CD4-positive, alpha-beta T cell treated with Interleukin-6 at 100 ng/mL for 8 hours (primary cell): ENCODE data around the gene SIN3A.
"Not testable (repeated sequence)": the region's sequence is repeated elsewhere in the genome, so short reads cannot be mapped to it uniquely, and the experiment has no call there.

ENCODE experiments used
- DNase-seq: peaks from one replicate; pipeline ENCODE4 v3.0.0-alpha.2; 2020; ENCODE audit warnings: mixed read lengths, low spot score

The SIN3A gene

DNA sequence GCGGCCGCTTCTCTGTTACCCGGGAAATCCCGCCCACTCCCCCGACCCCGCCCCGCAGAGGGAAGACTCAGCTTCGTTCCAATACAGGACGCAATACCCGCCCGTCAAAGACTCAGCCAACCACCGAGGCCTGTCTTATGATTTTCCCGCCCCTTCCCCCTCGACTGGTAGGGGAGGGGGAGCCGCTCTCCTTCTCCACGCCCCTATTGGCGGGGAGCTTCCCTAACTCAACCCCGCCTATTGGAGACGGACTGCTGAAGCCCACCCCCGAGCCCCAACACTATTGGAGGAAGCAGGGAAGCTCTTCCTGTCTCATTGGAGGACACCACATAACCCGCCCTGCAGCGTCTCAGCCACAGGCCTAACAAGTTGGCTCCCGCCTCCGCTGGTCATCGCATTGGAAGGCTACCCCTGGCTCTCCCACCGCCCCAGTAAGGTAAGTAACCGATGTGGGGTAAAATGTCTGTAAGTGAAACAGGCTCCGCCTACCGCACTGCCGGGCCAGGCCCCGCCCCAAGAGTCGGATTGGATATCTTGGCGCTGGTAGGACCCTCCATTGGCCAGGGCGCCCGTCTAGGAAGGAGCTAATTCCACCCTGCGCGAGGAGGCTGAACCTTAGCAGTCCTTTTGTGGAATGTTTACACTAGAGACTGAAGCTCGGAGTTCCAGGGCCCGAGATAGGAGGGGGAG is at the start of gene SIN3A:
Gene SIN3A (minus strand): TSS at position 17 of the 690 bp plus-strand sequence. CDS start 21,315 bp downstream, outside the sequence.
- DNase-seq, result peak; percentile 100

DNA sequence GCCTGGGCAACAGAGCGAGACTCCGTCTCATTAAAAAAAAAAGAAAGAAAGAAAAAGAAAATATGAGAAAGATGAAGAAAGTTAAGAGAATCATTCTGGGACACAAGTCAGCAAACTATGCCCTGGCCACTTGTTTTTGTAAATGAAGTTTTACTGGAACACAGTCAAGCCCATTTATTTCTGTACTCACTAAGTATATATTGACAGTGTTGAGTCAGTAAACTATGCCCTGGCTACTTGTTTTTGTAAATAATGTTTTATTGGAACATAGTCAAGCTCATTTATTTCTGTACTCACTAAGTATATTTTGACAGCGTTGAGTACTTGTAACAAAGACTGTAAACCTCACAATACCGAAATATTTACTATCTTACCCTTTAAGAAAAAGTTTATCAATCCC is 42.2 kb upstream of the SIN3A start:
- DNase-seq, result no peak

DNA sequence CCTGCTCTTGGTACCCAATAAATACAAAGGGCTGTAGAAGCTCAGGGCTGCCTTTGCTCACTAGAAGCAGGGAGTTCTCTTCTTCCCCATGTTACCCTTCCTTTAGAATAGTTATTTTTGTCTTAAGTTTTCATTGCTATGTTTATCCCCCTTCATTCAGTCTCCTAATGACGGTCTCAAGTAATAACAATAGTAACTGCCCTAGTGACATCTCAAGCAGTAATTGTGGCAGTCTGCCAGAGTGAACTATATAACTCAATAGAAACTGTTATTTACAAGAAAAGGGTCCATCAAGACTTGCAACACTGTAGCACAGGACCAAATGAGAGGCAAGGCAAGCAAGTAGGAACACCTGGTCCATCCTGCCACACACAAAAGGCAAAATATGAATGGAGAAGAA is 32.5 kb upstream of the SIN3A start:
- DNase-seq, result no peak

DNA sequence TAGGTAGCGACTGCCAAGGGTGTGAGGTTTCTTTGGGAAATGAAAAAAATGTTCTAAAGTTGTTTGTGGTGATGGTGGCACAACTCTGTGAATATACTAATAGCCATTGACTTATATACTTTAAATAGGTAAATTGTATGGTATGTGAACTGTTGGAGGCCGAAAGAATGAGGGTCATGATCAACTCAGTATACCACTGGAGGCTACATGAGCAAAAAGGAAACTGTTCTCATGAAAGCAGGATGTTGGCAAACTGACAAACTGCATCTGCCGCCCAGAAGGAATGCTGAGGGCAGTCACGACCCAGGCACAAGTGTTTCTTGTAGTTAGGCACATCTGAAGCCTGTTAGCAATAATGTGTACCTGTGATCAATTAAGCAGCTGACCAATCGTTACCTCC is 32.1 kb upstream of the SIN3A start:
- DNase-seq, result not testable (repeated sequence)

DNA sequence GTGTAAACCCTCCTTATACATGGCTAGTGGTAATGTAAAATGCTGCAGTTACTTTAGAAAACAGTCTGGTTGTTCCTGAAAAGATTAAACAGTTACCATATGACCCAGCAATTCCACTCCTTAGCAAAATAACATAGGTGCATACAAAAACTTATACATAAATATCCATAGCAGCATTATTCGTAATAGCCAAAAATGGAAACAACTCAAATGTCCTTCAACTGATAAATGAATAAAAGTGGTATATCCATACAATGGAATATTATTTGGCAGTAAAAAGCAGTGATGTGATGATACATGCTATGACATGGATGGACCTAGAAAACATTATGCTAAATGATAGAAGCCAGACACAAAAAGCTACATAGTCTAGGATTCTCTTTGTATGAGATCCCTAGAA is 31.6 kb upstream of the SIN3A start:
- DNase-seq, result no peak

DNA sequence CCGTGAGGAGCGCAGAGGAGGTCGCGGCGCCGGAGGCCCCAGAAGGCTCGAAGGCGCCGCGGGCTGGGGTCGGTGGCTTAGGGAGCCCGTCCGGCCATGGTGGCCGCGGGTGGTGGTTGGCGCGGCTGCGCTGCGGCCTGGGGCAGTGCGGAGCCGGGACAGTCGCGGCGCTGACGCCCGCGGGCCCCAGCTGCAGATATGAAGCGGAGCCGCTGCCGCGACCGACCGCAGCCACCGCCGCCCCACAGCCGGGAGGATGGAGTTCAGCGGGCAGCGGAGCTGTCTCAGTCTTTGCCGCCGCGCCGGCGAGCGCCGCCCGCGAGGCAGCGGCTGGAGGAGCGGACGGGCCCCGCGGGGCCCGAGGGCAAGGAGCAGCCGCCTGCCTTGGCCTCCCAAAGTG is 29.0 kb upstream of the SIN3A start:
- not testable (repeated sequence) for DNase-seq

DNA sequence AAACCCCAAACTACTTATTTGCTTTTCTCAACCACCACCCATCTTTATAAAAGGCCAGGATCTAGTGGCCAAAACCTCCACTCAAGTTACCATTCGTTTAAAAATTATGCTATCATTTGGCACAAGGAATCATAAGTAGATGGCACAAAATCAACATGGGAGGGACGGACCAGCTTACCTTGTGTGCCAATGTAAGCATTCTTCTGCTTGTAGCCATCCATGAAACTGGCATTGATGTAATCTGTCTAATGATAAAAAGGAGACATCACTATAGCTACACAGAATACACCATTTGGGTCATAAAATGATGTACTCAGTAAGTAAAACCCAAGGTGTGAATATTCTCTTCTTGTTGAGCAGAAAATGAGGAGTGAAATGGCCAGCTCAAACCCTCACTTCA is 28.2 kb upstream of the SIN3A start:
- no peak for DNase-seq

DNA sequence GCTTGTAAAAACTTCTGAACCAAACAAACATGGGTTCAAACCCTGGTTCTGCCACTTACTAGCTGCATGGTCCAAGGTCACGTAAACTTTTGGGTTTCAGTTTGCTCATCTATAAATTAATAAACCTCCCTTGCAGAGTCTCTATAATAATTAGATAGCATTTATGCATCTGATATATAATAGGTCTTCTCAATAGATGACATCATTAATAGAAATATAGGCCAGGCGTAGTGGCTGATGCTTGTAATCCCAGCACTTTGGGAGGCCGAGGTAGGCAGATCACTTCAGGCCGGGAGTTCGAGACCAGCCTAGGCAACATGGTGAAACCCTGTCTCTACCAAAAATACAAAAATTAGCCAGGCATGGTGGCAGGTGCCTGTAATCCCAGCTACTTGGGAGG is 25.6 kb upstream of the SIN3A start:
- not testable (repeated sequence) for DNase-seq

DNA sequence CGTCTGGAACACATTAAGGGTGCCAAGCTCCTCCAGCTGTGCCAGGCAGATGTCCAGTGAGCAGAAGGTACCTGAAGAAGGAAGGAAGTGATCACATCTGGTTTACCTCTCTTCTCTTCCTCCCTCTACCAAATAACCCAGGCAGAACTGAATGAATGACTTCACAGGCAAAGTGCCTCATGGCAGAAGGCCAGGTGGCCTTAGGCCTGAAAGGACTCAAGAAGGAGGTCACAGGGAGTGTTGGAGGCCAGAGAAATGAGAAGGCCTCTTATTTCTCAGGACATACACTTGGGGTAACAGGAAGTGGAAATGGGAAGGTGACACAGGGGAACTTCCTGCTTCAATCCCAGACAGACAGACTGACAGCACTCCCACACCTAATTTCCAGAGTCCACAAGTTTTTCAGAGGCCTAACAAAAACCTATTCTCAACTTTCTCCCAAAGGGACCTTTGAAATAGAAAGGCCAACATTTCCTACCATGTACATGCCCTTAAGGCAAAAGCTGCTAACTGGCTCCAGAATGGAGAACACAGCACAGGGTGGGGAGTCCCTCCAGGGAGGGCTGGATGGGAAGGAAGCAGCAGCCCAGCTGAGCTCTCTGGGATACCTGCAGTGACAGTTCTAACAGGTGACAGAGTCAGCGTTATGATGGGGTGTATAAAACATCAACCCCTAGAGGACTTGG is 17.6 kb upstream of the SIN3A start:
- no peak for DNase-seq

DNA sequence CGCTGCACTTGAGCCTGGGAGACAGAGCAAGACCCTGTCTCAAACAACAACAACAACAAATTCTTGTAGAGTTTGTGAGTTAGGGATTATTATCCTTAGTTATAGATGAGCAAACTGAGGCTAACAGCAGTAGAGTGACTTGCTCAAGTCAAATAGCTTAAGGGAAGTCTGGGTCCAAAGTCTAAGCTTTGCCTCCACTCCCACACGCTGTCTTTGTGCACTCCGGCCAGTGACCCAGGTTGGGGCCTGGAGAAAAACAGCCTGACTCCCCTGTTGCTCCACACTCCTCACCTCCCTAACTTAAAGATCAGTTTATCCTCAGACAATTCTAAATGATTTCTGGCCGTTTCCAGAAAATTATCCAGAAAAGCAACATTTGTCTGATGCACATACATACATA is 9.2 kb upstream of the SIN3A start:
- DNase-seq, result no peak

DNA sequence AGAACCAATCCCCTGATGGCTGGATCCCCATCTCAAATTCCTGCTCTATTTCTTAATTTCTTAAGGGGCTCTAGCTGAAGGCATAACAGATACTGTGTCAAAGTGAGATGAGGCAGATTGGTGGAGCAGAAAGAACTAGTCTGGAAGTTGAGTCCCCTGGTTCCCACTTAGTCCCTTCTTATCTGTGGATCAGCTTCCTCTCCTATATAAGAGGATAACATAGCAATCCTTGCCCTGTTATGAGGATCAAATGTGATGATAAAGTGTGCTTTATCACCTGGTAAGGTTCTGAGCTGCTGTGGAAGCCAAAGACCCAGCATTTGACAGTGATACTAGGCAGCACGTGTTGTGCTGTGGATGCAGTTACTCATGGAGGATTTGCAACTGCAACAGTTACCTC is 8.1 kb upstream of the SIN3A start:
- DNase-seq, result no peak

DNA sequence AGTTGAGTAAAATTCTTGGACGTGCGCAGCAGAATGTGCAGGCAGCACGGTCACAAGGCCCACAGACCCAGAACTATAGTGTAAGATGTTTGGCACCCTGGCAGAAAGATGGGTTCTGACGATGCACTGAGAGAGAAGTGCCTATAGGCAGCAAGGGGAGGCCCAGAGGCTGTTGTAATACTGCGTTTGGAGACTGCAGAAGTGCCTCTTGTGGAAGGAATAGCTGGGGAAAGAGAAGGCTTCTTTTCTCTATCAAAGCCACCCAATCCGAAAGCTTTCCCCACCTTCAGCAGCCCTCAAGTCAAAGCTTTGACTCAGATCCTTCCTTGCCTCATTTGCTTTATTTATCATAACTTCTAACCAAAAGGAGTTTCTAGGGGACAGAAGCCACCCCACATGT is 5.2 kb upstream of the SIN3A start:
- no peak for DNase-seq

DNA sequence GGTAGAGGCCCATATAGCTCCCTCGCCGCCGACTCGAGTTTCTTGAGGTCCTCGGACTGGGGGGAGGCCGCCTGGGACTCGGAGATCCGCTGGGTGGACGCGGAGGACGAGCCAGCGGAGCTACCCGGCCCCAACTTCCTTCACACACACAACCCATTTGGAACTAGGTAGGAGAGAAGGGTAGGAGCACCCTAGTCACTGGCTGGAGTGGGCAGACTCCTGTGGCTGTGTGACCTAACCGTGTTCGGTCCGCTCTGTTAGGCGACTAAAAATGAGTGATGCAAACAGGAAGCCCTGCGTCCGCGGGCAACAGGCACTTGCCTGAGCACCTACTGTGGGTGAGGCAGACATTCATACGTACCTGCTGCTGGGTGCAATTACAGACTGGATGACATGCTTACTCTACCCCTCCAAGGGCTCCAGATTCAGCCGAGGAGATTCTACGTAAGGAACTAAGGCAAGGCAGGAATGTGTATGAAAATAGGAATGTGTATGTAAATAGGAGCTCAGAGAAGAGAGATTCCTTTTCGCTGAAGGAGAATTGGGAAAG is 4.6 kb upstream of the SIN3A start:
- DNase-seq, result peak; percentile 55

DNA sequence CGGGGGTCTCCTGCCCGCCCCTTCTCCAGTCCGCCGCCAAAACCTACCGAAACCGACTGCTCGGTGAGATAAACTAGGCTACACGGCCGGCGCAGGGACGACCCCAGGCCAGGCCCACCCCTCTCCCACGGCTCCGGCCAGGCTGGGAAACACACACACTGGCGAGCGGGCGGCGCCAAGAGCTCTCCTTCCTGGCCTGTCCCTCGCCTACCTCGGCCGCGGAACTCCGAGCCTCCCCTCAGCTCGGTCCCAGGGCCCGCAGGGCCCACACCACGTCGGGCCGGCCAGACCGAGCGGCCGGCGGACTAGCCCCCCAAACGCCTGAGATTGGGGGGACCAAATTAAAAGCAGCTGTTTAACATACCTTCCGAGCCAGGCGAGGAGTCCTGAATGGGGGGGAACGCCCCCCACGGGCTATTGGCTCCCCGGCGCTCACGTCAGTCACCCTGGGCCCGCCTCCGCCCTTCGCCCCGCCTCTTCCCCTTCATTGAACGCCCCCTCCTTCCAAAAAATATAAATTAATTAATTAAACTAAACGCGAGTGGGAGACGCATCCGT is 4.0 kb upstream of the SIN3A start:
- DNase-seq, result peak; percentile 83

DNA sequence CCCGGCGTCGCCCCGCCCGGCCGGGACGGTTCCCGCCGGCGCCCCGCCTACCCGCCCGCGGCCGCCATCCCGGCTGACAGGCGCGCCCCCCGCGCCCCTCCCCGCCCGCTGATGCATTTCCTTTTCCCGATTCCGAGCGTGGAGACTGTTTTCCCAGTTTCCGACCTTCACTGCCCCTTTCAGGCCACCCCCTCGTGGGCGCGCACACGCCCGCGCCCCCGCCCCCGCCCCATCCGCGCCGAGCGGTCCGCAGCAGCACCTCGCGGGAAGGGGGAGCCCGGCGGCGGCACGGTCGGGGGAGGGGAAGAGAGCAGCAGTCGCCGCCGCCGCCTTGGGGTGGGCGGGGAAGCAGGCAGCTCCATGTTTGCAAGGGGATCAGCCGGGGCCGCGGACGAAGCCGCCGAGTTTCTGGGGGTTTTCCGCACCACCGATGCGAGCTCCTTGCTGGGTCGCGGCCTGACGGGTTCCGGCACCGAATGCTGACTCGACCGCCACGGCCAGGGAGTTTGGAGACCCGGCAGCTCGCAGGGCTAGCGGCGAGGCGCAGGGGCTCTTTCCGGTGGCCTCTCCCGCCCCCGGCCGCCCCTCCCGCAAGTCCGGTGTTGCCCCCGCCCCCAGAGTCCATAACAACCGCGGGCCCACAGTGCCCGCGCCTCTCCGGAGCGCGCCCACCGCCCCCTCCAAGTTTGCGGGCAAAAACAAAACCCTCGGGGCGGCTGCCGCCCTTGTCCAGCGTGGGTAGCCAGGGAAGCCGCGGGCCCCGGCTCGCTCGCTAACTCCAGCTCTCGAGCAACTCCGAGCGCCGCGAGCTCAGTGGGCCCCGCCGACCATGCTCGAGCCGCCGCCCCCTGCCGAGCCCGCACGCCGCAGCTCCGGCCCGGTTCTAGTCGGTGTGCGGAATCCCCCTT is 3.2 kb upstream of the SIN3A start:
- DNase-seq, result peak; percentile 74

DNA sequence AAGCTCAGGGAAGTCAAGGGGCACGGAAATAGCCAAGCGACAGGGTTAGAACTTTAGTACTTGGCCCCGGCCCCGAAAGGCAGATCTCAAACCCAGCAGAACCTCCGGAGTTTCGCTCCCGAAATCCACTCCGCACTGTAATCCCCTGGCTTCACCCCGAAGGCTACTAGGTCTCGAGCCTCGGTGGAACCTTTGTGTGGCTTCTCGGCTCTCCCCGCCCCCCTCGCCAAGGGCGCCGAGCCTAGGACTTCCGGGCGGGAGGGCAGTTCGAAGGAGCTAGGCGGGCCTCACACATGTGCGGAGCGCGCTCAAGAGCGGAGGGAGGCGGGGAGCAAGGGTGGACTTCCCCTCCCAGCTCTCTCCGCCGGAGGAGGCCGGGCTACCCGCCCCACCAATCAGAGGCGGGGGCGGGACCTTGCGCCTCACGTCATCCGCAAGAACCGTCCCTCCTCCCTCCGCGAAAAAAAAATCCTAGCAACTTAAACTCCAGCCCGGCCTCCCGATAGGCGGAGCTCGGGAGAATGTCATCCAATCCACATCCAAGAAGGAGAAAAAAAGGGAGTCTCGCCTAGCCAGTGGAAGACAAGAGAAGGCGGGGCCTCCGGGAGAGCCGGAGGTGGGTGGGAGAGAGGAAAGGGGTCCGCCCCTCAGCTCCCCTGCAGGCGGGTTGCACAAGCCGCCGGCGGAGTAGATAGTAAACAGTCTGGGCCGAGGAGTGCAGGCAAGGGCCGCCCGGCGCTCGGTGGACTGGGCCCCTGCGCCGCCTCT is 2.4 kb upstream of the SIN3A start:
- peak; percentile 98 for DNase-seq

DNA sequence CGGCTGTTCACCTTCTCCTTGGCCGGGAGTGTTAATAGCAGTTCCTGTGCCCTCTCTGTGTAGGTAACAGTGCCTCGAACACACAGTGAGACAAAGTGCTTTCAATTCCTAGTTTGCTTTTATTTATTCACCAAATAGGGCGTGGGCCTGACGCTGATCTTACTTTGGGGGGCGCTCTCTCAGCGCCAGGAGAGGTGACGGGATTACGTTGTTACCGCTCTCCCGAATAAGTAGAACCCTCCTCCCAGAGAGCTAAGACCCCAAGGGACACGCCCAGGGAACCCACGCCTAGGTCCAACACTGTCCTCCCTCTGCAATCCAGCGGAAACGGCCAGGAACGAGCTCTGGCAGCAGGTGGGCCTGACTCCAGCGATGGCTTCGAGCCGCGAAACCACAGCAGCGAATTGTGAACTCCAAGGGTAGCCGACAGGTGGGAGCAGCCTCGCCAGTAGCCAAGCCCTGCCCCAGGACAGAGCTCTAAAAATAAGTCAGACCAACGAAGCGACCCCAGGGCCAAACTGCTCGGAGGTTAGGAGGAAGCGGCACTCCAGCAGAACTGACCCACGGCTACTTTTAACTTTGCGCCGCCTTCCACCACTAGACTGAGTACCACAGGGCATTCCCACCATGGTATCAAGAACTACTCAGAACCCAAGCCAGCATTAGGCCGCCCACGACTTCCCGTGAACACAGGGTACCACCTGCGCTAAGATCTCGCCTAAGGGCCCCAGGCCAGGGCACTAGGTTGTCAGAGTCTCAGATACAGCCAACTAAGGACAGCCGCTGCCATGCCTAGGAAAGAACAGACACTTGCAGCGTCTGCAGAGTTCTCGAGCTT is 1.6 kb upstream of the SIN3A start:
- DNase-seq, result peak; percentile 12

DNA sequence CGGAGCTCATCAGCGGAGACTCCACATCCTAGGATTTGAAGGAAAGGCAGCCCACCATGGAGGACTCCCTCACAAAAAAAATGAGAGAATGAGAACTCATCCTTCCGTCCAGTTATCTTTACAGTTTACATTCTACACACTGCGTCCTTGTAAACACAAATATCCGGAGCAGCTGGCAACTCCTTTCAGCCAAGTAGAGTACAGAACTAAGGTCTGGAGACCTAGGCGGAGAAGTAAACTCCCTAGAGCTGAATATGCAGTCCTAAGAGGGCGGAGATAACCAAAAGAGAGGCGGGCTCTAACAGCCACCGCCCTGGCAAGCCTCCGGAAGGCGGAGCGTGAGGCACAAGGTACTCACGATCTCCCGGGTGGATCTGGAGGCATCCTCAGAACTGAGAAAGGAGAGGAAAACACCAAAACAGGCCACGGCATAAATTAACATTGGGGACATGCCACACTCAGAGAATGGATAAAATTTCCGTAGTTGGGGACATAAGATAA is 924 bp upstream of the SIN3A start:
- peak; percentile 81 for DNase-seq

DNA sequence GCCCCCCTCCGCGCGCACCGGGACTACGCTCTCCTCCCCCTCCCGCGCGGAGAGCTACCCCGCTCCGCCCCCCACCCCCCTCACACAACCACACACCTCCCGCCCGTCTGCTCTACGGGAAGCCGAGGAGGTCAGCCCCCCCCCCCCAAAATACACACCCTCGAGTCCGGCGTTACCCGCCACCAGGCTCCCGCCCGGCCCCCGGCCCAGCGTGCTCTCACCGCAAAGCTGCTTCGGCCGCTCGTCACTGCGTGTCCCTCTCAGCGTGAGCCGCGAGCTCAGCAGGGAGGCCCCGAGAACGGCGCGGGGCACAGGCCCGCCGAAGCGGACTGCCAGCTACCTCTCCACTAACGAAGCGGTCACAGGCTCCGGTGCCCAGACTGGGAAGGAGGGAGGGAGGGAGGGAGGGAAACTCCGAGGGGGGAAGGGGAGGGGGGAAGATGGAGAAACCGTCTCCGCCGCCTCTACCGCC is 252 bp downstream of the SIN3A start:
- DNase-seq, result no peak
